Rectal smooth muscle tissue (tissue), 1 donor: Measurements from ENCODE around the gene STK36.

Experiments
- H3K27ac ChIP-seq: one replicate; pipeline ENCODE4 v1.7.0; 2013; ENCODE audit warnings: low read depth, low read length, inconsistent platforms
- H3K27me3 ChIP-seq: one replicate; pipeline ENCODE4 v1.7.0; 2013; ENCODE audit warnings: low read length; ENCODE audit not compliant: control insufficient read depth, insufficient read depth
- H3K36me3 ChIP-seq: one replicate; pipeline ENCODE4 v1.7.0; 2013; ENCODE audit warnings: low read length; ENCODE audit not compliant: control insufficient read depth, insufficient read depth
- H3K4me1 ChIP-seq: one replicate; pipeline ENCODE4 v1.7.0; 2013; ENCODE audit warnings: low read length; ENCODE audit not compliant: control insufficient read depth, insufficient read depth
- H3K4me3 ChIP-seq: one replicate; pipeline ENCODE4 v1.7.0; 2013; ENCODE audit warnings: low read length
- H3K9ac ChIP-seq: one replicate; pipeline ENCODE4 v1.7.0; 2013; ENCODE audit warnings: low read length

STK36 gene

GRCh38 chr2:218643751-218644310 is 28.1 kb upstream of the STK36 start:
- H3K9ac ChIP-seq: no peak overlapping the region
- no peak overlapping the region for H3K27ac ChIP-seq
- no peaks in the 10 kb centered on the region for H3K27me3 ChIP-seq
- peaks cover 50% of the 10 kb centered on the region for H3K36me3 ChIP-seq
- no peak overlapping the region for H3K4me3 ChIP-seq
- H3K4me1 ChIP-seq: no peaks in the 10 kb centered on the region

- Histone ChIP-seq H3K27ac (no peak overlapping the region), H3K4me1 (no peaks in the 10 kb centered on the region), H3K27me3 (no peaks in the 10 kb centered on the region), H3K36me3 (peaks cover 51% of the 10 kb centered on the region), H3K9ac (no peak overlapping the region), H3K4me3 (no peak overlapping the region)
Observed at GRCh38 chr2:218644721-218645120, 27.2 kb upstream of the STK36 start.

- Histone ChIP-seq H3K27ac (no peak overlapping the region), H3K9ac (no peak overlapping the region), H3K4me1 (no peaks in the 10 kb centered on the region), H3K4me3 (no peak overlapping the region), H3K36me3 (peaks cover 54% of the 10 kb centered on the region), H3K27me3 (no peaks in the 10 kb centered on the region)
Observed at GRCh38 chr2:218645126-218645525, 26.8 kb upstream of the STK36 start.

GRCh38 chr2:218648088-218648786 is 23.6 kb upstream of the STK36 start:
- H3K9ac ChIP-seq: no peak overlapping the region
- peaks cover 61% of the 10 kb centered on the region for H3K36me3 ChIP-seq
- no peaks in the 10 kb centered on the region for H3K27me3 ChIP-seq
- no peak overlapping the region for H3K4me3 ChIP-seq
- H3K4me1 ChIP-seq: no peaks in the 10 kb centered on the region
- H3K27ac ChIP-seq: no peak overlapping the region

- H3K36me3 ChIP-seq: peaks cover 61% of the 10 kb centered on the region
- H3K27ac ChIP-seq: no peak overlapping the region
- no peak overlapping the region for H3K9ac ChIP-seq
- H3K27me3 ChIP-seq: no peaks in the 10 kb centered on the region
- H3K4me1 ChIP-seq: no peaks in the 10 kb centered on the region
- H3K4me3 ChIP-seq: no peak overlapping the region
Observed at GRCh38 chr2:218648787-218649100, 23.1 kb upstream of the STK36 start.

GRCh38 chr2:218655751-218656150 is 16.1 kb upstream of the STK36 start:
- Histone ChIP-seq H3K4me3 (no peak overlapping the region), H3K27ac (no peak overlapping the region), H3K4me1 (peaks cover 10% of the 10 kb centered on the region), H3K9ac (no peak overlapping the region), H3K27me3 (no peaks in the 10 kb centered on the region), H3K36me3 (peaks cover 19% of the 10 kb centered on the region)

GRCh38 chr2:218658671-218659257 is 13.1 kb upstream of the STK36 start:
- peak overlapping the region; percentile 89 for H3K4me3 ChIP-seq
- H3K36me3 ChIP-seq: peaks cover 20% of the 10 kb centered on the region
- H3K9ac ChIP-seq: peak overlapping the region; percentile 25
- no peaks in the 10 kb centered on the region for H3K27me3 ChIP-seq
- peaks cover 10% of the 10 kb centered on the region for H3K4me1 ChIP-seq
- peak overlapping the region; percentile 33 for H3K27ac ChIP-seq

GRCh38 chr2:218659258-218659987 is 12.5 kb upstream of the STK36 start, which contains the start of the genes BCS1L and ZNF142:
BCS1L (plus strand) TSS chr2:218659683; CDS start chr2:218660988, 1,305 bp downstream.
ZNF142 (minus strand) TSS chr2:218659623; CDS start chr2:218656429, 3,194 bp downstream.
- Histone ChIP-seq H3K9ac (peak within 1 kb of the TSS; percentile 32), H3K4me3 (peak within 1 kb of the TSS; percentile 89), H3K27ac (peak within 1 kb of the TSS; percentile 33), H3K36me3 (peaks cover 27% of the 10 kb centered on the region), H3K4me1 (peaks cover 10% of the 10 kb centered on the region), H3K27me3 (no peaks in the 10 kb centered on the region)

- no peaks in the 10 kb centered on the region for H3K27me3 ChIP-seq
- H3K4me1 ChIP-seq: peaks cover 10% of the 10 kb centered on the region
- H3K27ac ChIP-seq: no peak overlapping the region
- peak overlapping the region; percentile 89 for H3K4me3 ChIP-seq
- peak overlapping the region; percentile 32 for H3K9ac ChIP-seq
- peaks cover 32% of the 10 kb centered on the region for H3K36me3 ChIP-seq
Observed at GRCh38 chr2:218659988-218660358, 11.9 kb upstream of the STK36 start.

- Histone ChIP-seq H3K4me1 (peaks cover 10% of the 10 kb centered on the region), H3K36me3 (peaks cover 36% of the 10 kb centered on the region)
Observed at GRCh38 chr2:218662377-218662776, 9.5 kb upstream of the STK36 start.

GRCh38 chr2:218662827-218663226 is 9.1 kb upstream of the STK36 start:
- H3K9ac ChIP-seq: no peak overlapping the region
- no peaks in the 10 kb centered on the region for H3K27me3 ChIP-seq
- H3K4me1 ChIP-seq: peaks cover 10% of the 10 kb centered on the region
- no peak overlapping the region for H3K4me3 ChIP-seq
- no peak overlapping the region for H3K27ac ChIP-seq
- peaks cover 36% of the 10 kb centered on the region for H3K36me3 ChIP-seq

More at GRCh38 chr2:218662377-218662776, 9.5 kb upstream of the STK36 start:
- Histone ChIP-seq H3K27ac (no peak overlapping the region), H3K4me3 (no peak overlapping the region), H3K27me3 (no peaks in the 10 kb centered on the region), H3K9ac (no peak overlapping the region)

GRCh38 chr2:218663901-218664300 is 8.0 kb upstream of the STK36 start:
- H3K36me3 ChIP-seq: peaks cover 36% of the 10 kb centered on the region
- no peaks in the 10 kb centered on the region for H3K27me3 ChIP-seq
- H3K4me3 ChIP-seq: no peak overlapping the region
- peaks cover 6% of the 10 kb centered on the region for H3K4me1 ChIP-seq
- H3K9ac ChIP-seq: no peak overlapping the region
- H3K27ac ChIP-seq: no peak overlapping the region
